OCI-LY1 (cell line): ENCODE results near the gene HOXA3.

Experiments
- EZH2 ChIP-seq: fragments of 200-600 bp; sonication (generic), shearing (Covaris generic); IDR thresholded peaks from 2 replicates; pipeline ENCODE4 v1.8.0; 2017; ENCODE audit warnings: borderline replicate concordance, mixed run types, mild to moderate bottlenecking, antibody characterized with exemption, low read length, moderate library complexity, mixed read lengths
- TF ChIP-seq, protein P1 (sequence below): fragments of 200-600 bp; sonication (generic), shearing (Covaris generic); IDR thresholded peaks from 2 replicates; pipeline ENCODE4 v1.5.1; 2017; ENCODE audit warnings: mild to moderate bottlenecking, antibody characterized with exemption, low read length, moderate library complexity, mixed read lengths

DNA sequence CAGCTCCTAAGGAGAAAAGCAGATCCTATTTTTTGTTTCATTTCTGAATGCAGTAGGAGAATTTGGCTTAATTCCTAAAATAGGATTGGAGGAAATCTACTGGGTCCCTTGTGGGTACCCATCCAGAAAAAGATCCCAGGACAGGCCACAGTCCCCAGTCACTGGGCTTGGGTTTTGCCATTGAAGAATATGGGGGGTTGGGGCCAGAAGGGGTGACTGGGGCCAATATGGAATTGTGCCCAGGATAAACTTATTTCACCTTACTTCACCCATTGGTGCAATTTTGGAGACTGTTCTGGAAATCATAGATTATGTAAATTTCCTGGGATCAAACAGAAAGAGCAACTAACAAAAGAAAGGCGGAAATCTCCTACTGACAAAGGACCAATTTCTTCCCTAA is 13.9 kb downstream of the HOXA3 start:
- TF ChIP-seq, protein P1, sequence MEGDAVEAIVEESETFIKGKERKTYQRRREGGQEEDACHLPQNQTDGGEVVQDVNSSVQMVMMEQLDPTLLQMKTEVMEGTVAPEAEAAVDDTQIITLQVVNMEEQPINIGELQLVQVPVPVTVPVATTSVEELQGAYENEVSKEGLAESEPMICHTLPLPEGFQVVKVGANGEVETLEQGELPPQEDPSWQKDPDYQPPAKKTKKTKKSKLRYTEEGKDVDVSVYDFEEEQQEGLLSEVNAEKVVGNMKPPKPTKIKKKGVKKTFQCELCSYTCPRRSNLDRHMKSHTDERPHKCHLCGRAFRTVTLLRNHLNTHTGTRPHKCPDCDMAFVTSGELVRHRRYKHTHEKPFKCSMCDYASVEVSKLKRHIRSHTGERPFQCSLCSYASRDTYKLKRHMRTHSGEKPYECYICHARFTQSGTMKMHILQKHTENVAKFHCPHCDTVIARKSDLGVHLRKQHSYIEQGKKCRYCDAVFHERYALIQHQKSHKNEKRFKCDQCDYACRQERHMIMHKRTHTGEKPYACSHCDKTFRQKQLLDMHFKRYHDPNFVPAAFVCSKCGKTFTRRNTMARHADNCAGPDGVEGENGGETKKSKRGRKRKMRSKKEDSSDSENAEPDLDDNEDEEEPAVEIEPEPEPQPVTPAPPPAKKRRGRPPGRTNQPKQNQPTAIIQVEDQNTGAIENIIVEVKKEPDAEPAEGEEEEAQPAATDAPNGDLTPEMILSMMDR: no peak
- no peak for TF ChIP-seq EZH2
